ENCODE results near the gene PPP2R2B. TPM values are rescaled to one million over a fixed set of nuclear protein-coding genes. Genes with fewer than 3 reads are reported as not detected.

PPP2R2B gene
- total and polyA plus RNA-seq, 2 of the 4 experiments (the other 2 are of a cell fraction), result not detected

DNA sequence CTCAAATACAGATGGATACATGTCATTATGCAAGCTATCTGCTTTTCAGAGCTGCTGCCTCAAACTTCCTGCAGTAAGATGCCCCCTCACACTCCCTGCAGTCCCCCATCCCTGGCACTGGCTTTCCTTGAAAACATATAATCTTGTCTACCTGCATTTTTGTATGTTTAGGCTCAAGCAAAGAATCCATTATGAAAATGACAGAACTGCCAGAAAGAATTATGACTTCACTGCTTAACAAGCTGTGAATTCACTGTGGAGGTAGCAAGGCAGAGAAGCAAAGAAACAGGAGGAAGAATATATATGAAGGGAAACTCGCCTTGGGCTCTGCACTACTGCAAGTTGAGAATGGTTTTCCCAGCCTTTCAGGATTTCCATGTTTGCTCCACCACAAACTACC is 39.4 kb upstream of the PPP2R2B start:
- CTCF ChIA-PET, result no interaction called here
- H3K4me1 ChIP-seq (ENCODE audit: control insufficient read depth, insufficient read depth, low read length), result no peaks in the 10 kb centered on the region
- H4K5ac ChIP-seq (ENCODE audit: low read depth, low read length), result no peak overlapping the region
- no peaks in the 10 kb centered on the region for H3K36me3 ChIP-seq (ENCODE audit: control insufficient read depth, insufficient read depth, low read length)
- in situ Hi-C loops (cut with MboI; ENCODE audit: low sequenced_read_pairs), result no loop called here
- no peak overlapping the region for H3K4ac ChIP-seq (ENCODE audit: low read depth, low read length)
- no peaks in the 10 kb centered on the region for H3K79me1 ChIP-seq (ENCODE audit: low read depth in 1 of 2, low read length in 2 of 2)
- no peaks in the 10 kb centered on the region for H4K20me1 ChIP-seq (ENCODE audit: insufficient read depth, low read length)
- TF ChIP-seq MAFK (IDR thresholded peaks at IDR 0.05; ENCODE audit: low read depth, low read length) (no peak), RFX5 (IDR thresholded peaks at IDR 0.05; ENCODE audit: low read depth, low read length) (no peak), MAZ (IDR thresholded peaks at IDR 0.05; ENCODE audit: borderline replicate concordance, low read depth, low read length) (no peak), RCOR1 (IDR thresholded peaks at IDR 0.05; ENCODE audit: insufficient replicate concordance, low read length) (no peak), CHD1 (IDR thresholded peaks at IDR 0.05; ENCODE audit: low read depth, low read length) (no peak), FOS (IDR thresholded peaks at IDR 0.05; ENCODE audit: low read depth, low read length) (no peak), NFE2L2 (IDR thresholded peaks at IDR 0.05; ENCODE audit: low read depth, low read length) (no peak), CTCF (conservative IDR thresholded peaks at IDR 0.05; ENCODE audit: low read depth, low read length) (no peak)
- TF ChIP-seq, protein P1, sequence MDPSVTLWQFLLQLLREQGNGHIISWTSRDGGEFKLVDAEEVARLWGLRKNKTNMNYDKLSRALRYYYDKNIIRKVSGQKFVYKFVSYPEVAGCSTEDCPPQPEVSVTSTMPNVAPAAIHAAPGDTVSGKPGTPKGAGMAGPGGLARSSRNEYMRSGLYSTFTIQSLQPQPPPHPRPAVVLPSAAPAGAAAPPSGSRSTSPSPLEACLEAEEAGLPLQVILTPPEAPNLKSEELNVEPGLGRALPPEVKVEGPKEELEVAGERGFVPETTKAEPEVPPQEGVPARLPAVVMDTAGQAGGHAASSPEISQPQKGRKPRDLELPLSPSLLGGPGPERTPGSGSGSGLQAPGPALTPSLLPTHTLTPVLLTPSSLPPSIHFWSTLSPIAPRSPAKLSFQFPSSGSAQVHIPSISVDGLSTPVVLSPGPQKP (IDR thresholded peaks at IDR 0.05; ENCODE audit: borderline replicate concordance, low read depth, low read length), result no peak
- H2BK15ac ChIP-seq (ENCODE audit: low read depth, low read length), result no peak overlapping the region
- H2AK9ac ChIP-seq (replicated peaks; ENCODE audit: low read depth, low read length, poor library complexity), result no peak overlapping the region
- H3K9ac ChIP-seq (ENCODE audit: low read depth, low read length), result no peak overlapping the region
- no peak overlapping the region for H4K91ac ChIP-seq (ENCODE audit: insufficient read depth, low read depth, low read length)
- H2AFZ ChIP-seq (replicated peaks; ENCODE audit: low read length, poor library complexity), result no peak overlapping the region
- no TSS peak for BruUV-seq (replicated peaks)
- no peaks in the 10 kb centered on the region for H3K9me3 ChIP-seq (ENCODE audit: control insufficient read depth, insufficient read depth, low read length)
- intact Hi-C loops (cut with micrococcal nuclease), result no loop called here
- DNase-seq, result no peak
- no peaks in the 10 kb centered on the region for H3K9me1 ChIP-seq (ENCODE audit: insufficient read depth, low read length)
- no peak overlapping the region for H2BK20ac ChIP-seq (ENCODE audit: low read depth, low read length)
- no peak overlapping the region for H3K14ac ChIP-seq (replicated peaks; ENCODE audit: low read depth, low read length)
- H2BK5ac ChIP-seq (ENCODE audit: low read depth, low read length, poor library complexity, severe bottlenecking), result no peak overlapping the region
- no peak overlapping the region for H4K8ac ChIP-seq (ENCODE audit: low read depth in 2 of 2, low read length in 2 of 2)
- H3K18ac ChIP-seq (ENCODE audit: low read depth, low read length), result no peak overlapping the region
- H3K27ac ChIP-seq (ENCODE audit: insufficient read depth, low read length), result no peak overlapping the region
- no peak overlapping the region for H2AK5ac ChIP-seq (ENCODE audit: low read depth, low read length)
- H3K4me2 ChIP-seq (ENCODE audit: low read depth, low read length), result no peak overlapping the region
- no peak overlapping the region for H3K23ac ChIP-seq (ENCODE audit: low read depth, low read length)
- no peak overlapping the region for H3K56ac ChIP-seq (ENCODE audit: extremely low read depth, insufficient read depth, low read length)
- no peak overlapping the region for H3K4me3 ChIP-seq (ENCODE audit: insufficient read depth, low read depth, low read length)
- dilution Hi-C loops (cut with HindIII; ENCODE audit: low sequenced_read_pairs, unreplicated experiment), result no loop called here
- no peak for ATAC-seq (ENCODE audit: low read depth)
- H3K27me3 ChIP-seq (ENCODE audit: control insufficient read depth, insufficient read depth, low read length), result no peaks in the 10 kb centered on the region
- POLR2A ChIA-PET (ENCODE audit: unreplicated experiment), result no interaction called here
- no CpG with 5 or more reads among the region's 1 CpG for WGBS, 2 experiments (ENCODE audit: extremely low coverage in 2 of 2, insufficient read length in 1 of 2)
- H2BK120ac ChIP-seq (ENCODE audit: low read depth, low read length), result no peak overlapping the region
